Neural cell (in vitro differentiated cells): ENCODE results near the gene MTCL1. TPM values are rescaled to one million over a fixed set of nuclear protein-coding genes. Genes with fewer than 3 reads are reported as not detected.

Experiments used
- H2AFZ ChIP-seq: fragments of 200-600, 300-800 bp; sonication (generic), shearing (Covaris generic); 2 replicates; pipeline ENCODE4 v1.6.0; 2014; ENCODE audit warnings: low read depth, mild to moderate bottlenecking, antibody characterized with exemption, low read length, moderate library complexity
- H3F3A ChIP-seq: fragments of 200-600 bp; shearing (Covaris generic); 2 replicates; pipeline ENCODE4 v1.6.1; 2016; ENCODE audit warnings: mild to moderate bottlenecking, moderate library complexity, mixed read lengths, antibody characterized with exemption, low read length; ENCODE audit not compliant: insufficient read depth, poor library complexity, severe bottlenecking
- H3K27ac ChIP-seq: fragments of 200-600, 300-800 bp; sonication (generic), shearing (Covaris generic); 2 replicates; pipeline ENCODE4 v1.5.1; 2014; ENCODE audit warnings: mild to moderate bottlenecking, low read length, moderate library complexity
- H3K27me3 ChIP-seq: fragments of 300-800, 200-600 bp; sonication (generic), shearing (Covaris generic); 2 replicates; pipeline ENCODE4 v1.6.0; 2014; ENCODE audit warnings: mild to moderate bottlenecking, low read depth, low read length, moderate library complexity; ENCODE audit not compliant: insufficient read depth
- H3K36me3 ChIP-seq: fragments of 300-800, 200-600 bp; sonication (generic), shearing (Covaris generic); 2 replicates; pipeline ENCODE4 v1.5.1; 2014; ENCODE audit warnings: mild to moderate bottlenecking, antibody characterized with exemption, low read length, moderate library complexity; ENCODE audit not compliant: insufficient read depth
- H3K4me2 ChIP-seq: fragments of 300-800, 200-600 bp; sonication (generic), shearing (Covaris generic); 2 replicates; pipeline ENCODE4 v1.6.0; 2014; ENCODE audit warnings: mild to moderate bottlenecking, low read length
- H3K4me3 ChIP-seq: fragments of 300-800, 200-600 bp; sonication (generic), shearing (Covaris generic); 2 replicates; pipeline ENCODE4 v1.5.1; 2014; ENCODE audit warnings: mild to moderate bottlenecking, low read length, moderate library complexity
- H3K79me2 ChIP-seq: fragments of 200-600 bp; shearing (Covaris generic); replicated peaks from 2 replicates; pipeline ENCODE4 v1.6.0; 2014; ENCODE audit warnings: mild to moderate bottlenecking, low read length, moderate library complexity; ENCODE audit not compliant: insufficient read depth
- H3K9ac ChIP-seq: fragments of 300-800, 200-600 bp; sonication (generic), shearing (Covaris generic); 2 replicates; pipeline ENCODE4 v1.6.1; 2016; ENCODE audit warnings: mild to moderate bottlenecking, low read length, mixed read lengths
- H3K9me2 ChIP-seq: fragments of 200-600 bp; shearing (Covaris generic); 2 replicates; pipeline ENCODE4 v1.6.1; 2016; ENCODE audit warnings: mild to moderate bottlenecking, low read length, mixed read lengths; ENCODE audit not compliant: insufficient read depth
- H3K9me3 ChIP-seq: fragments of 200-600, 300-800 bp; sonication (generic), shearing (Covaris generic); 2 replicates; pipeline ENCODE4 v1.6.1; 2016; ENCODE audit warnings: mild to moderate bottlenecking, mixed run types, low read length, moderate library complexity, mixed read lengths
- H4K20me1 ChIP-seq: fragments of 200-600 bp; shearing (Covaris generic); 2 replicates; pipeline ENCODE4 v1.6.1; 2016; ENCODE audit warnings: mild to moderate bottlenecking, mixed run types; ENCODE audit not compliant: insufficient read depth
- EP300 ChIP-seq: fragments of 450-650 bp; conservative IDR thresholded peaks from 2 replicates; pipeline ENCODE4 v1.6.1; 2014; ENCODE audit warnings: antibody characterized with exemption, mild to moderate bottlenecking, moderate library complexity; ENCODE audit not compliant: poor library complexity, severe bottlenecking
- EZH2 ChIP-seq: fragments of 200-600, 300-800 bp; shearing (Covaris generic), sonication (generic); IDR thresholded peaks from 2 replicates; pipeline ENCODE4 v1.6.1; 2014; ENCODE audit warnings: antibody characterized with exemption, low read length, borderline replicate concordance, mild to moderate bottlenecking; ENCODE audit not compliant: insufficient read depth, poor library complexity, severe bottlenecking
- MXI1 ChIP-seq: fragments of 450-650 bp; conservative IDR thresholded peaks from 2 replicates; pipeline ENCODE4 v1.6.1; 2014; ENCODE audit warnings: antibody characterized with exemption, mild to moderate bottlenecking; ENCODE audit not compliant: poor library complexity, severe bottlenecking
- POLR2AphosphoS5 ChIP-seq: IDR thresholded peaks from 2 replicates; pipeline ENCODE4 v1.6.1; 2012
- RAD21 ChIP-seq: fragments of 450-650 bp; conservative IDR thresholded peaks from 2 replicates; pipeline ENCODE4 v1.6.1; 2014; ENCODE audit warnings: antibody characterized with exemption, mild to moderate bottlenecking, moderate library complexity
- SMC3 ChIP-seq: fragments of 450-650 bp; conservative IDR thresholded peaks from 2 replicates; pipeline ENCODE4 v1.6.1; 2014; ENCODE audit warnings: antibody characterized with exemption, mild to moderate bottlenecking, moderate library complexity; ENCODE audit not compliant: poor library complexity
- TAF1 ChIP-seq: IDR thresholded peaks from 2 replicates; pipeline ENCODE4 v1.6.1; 2012; ENCODE audit warnings: low read depth
- polyA plus RNA-seq: library from polyadenylated mRNA; depleted of rRNA; stranded (reverse); fragments of >200 nt; gene quantifications from 2 replicates; pipeline ENCODE4 v1.2.3, GENCODE V29; 2014
- TF ChIP-seq, protein P1 (sequence below): IDR thresholded peaks from 2 replicates; pipeline ENCODE4 v1.6.1; 2012; ENCODE audit warnings: borderline replicate concordance
- TF ChIP-seq, protein P2 (sequence below): fragments of 450-650 bp; IDR thresholded peaks from 2 replicates; pipeline ENCODE4 v1.5.1; 2014; ENCODE audit warnings: antibody characterized with exemption, mild to moderate bottlenecking, moderate library complexity; ENCODE audit not compliant: poor library complexity, severe bottlenecking

The MTCL1 gene
- polyA plus RNA-seq, 1 donor from 2014 or later, result 20.8 TPM

DNA sequence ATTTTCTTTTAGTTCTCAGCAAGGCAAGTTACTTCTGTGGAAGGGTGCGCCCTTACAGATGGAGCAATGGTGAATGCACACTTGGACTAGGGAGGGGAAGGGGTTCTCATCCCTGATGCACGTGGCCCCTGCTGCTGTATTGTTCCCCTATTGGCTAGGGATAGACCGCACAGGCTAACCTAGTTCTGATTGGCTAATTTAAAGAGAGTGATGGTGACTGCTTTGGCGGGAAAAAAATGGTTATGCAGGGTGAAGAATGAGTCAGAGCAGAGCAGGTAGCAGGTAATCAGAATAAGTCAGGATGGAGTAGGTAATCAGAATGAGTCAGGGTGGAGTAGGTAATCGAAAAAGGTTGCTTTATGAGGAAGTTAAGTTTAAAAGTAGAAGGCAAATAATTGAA lies 171.5 kb downstream of the MTCL1 start:
- no peak for TF ChIP-seq MXI1
- TF ChIP-seq EZH2, result no peak
- no peak for TF ChIP-seq POLR2AphosphoS5
- no peak for TF ChIP-seq TAF1
- TF ChIP-seq RAD21, result no peak
- TF ChIP-seq, protein P1, sequence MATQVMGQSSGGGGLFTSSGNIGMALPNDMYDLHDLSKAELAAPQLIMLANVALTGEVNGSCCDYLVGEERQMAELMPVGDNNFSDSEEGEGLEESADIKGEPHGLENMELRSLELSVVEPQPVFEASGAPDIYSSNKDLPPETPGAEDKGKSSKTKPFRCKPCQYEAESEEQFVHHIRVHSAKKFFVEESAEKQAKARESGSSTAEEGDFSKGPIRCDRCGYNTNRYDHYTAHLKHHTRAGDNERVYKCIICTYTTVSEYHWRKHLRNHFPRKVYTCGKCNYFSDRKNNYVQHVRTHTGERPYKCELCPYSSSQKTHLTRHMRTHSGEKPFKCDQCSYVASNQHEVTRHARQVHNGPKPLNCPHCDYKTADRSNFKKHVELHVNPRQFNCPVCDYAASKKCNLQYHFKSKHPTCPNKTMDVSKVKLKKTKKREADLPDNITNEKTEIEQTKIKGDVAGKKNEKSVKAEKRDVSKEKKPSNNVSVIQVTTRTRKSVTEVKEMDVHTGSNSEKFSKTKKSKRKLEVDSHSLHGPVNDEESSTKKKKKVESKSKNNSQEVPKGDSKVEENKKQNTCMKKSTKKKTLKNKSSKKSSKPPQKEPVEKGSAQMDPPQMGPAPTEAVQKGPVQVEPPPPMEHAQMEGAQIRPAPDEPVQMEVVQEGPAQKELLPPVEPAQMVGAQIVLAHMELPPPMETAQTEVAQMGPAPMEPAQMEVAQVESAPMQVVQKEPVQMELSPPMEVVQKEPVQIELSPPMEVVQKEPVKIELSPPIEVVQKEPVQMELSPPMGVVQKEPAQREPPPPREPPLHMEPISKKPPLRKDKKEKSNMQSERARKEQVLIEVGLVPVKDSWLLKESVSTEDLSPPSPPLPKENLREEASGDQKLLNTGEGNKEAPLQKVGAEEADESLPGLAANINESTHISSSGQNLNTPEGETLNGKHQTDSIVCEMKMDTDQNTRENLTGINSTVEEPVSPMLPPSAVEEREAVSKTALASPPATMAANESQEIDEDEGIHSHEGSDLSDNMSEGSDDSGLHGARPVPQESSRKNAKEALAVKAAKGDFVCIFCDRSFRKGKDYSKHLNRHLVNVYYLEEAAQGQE, result no peak
- TF ChIP-seq, protein P2, sequence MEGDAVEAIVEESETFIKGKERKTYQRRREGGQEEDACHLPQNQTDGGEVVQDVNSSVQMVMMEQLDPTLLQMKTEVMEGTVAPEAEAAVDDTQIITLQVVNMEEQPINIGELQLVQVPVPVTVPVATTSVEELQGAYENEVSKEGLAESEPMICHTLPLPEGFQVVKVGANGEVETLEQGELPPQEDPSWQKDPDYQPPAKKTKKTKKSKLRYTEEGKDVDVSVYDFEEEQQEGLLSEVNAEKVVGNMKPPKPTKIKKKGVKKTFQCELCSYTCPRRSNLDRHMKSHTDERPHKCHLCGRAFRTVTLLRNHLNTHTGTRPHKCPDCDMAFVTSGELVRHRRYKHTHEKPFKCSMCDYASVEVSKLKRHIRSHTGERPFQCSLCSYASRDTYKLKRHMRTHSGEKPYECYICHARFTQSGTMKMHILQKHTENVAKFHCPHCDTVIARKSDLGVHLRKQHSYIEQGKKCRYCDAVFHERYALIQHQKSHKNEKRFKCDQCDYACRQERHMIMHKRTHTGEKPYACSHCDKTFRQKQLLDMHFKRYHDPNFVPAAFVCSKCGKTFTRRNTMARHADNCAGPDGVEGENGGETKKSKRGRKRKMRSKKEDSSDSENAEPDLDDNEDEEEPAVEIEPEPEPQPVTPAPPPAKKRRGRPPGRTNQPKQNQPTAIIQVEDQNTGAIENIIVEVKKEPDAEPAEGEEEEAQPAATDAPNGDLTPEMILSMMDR, result no peak
- no peak for TF ChIP-seq EP300
- TF ChIP-seq SMC3, result no peak
- Histone ChIP-seq H3K9me3 (no peaks in the 10 kb centered on the region), H3K79me2 (no peaks in the 10 kb centered on the region), H2AFZ (no peak overlapping the region), H3K9ac (no peak overlapping the region), H3F3A (no peaks in the 10 kb centered on the region), H3K36me3 (no peaks in the 10 kb centered on the region), H3K9me2 (no peaks in the 10 kb centered on the region), H3K27me3 (no peaks in the 10 kb centered on the region), H3K27ac (no peak overlapping the region), H4K20me1 (no peaks in the 10 kb centered on the region), H3K4me3 (no peak overlapping the region), H3K4me2 (no peak overlapping the region)

DNA sequence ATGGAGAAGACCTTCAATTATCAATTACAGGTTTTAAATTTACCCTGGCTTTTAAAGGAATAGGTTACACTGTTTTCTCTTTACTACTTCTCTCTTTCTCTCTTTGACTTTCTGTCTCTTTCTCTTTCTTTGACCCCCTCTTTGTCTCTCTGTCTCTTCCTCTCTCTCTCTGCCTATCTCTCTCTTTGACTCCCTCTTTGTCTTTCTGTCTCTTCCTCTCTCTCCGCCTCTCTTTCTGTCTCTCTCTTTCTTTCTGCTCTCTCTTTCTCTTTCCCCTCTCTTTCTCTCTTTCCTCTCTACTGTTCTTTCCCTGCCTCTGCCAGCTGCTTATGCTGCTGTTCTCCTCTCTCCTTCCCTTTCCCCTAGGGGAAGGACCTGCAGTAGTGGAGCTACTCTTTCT lies 175.7 kb downstream of the MTCL1 start:
- H3K79me2 ChIP-seq, result no peaks in the 10 kb centered on the region
- TF ChIP-seq, protein P2, result no peak
- TF ChIP-seq, protein P1, result no peak
- TF ChIP-seq MXI1, result no peak
- no peak for TF ChIP-seq POLR2AphosphoS5
- no peak for TF ChIP-seq EZH2
- TF ChIP-seq TAF1, result no peak
- no peak for TF ChIP-seq SMC3
- no peak for TF ChIP-seq RAD21
- TF ChIP-seq EP300, result no peak

More for the DNA sequence above, 175.7 kb downstream of the MTCL1 start:
- H3K27ac ChIP-seq, result no peak overlapping the region
- H4K20me1 ChIP-seq, result no peaks in the 10 kb centered on the region
- no peaks in the 10 kb centered on the region for H3K36me3 ChIP-seq
- no peaks in the 10 kb centered on the region for H3F3A ChIP-seq
- no peaks in the 10 kb centered on the region for H3K9me2 ChIP-seq
- no peaks in the 10 kb centered on the region for H3K27me3 ChIP-seq
- no peak overlapping the region for H2AFZ ChIP-seq
- H3K4me2 ChIP-seq, result no peak overlapping the region
- H3K9ac ChIP-seq, result no peak overlapping the region
- H3K4me3 ChIP-seq, result no peak overlapping the region
- H3K9me3 ChIP-seq, result no peaks in the 10 kb centered on the region
